Fibroblast of lung (primary cell): ENCODE measurements around the gene APPBP2. TPM values are rescaled to one million over a fixed set of nuclear protein-coding genes. Genes with fewer than 3 reads are reported as not detected.
"Not testable (repeated sequence)": the region's sequence is repeated elsewhere in the genome, so short reads cannot be mapped to it uniquely, and the experiment has no call there.

Source experiments
- DNase-seq, 2 donors: peaks; one replicate each; pipeline versions ENCODE4 v3.0.0 to v3.0.0-alpha.2; 2010; ENCODE audit warnings: low read depth in 2 of 2
- H2AFZ ChIP-seq: 2 replicates; pipeline ENCODE4 v1.5.1; 2012; ENCODE audit warnings: low read length, control low read depth, inconsistent platforms
- H3K27ac ChIP-seq: 2 replicates; pipeline ENCODE4 v1.5.1; 2011; ENCODE audit warnings: low read length, control low read depth; ENCODE audit not compliant: insufficient read depth
- H3K27me3 ChIP-seq: 2 replicates; pipeline ENCODE4 v1.5.1; 2011; ENCODE audit warnings: mild to moderate bottlenecking, low read length; ENCODE audit not compliant: control insufficient read depth, insufficient read depth
- H3K36me3 ChIP-seq: 2 replicates; pipeline ENCODE4 v1.5.1; 2011; ENCODE audit warnings: low read length; ENCODE audit not compliant: control insufficient read depth, insufficient read depth
- H3K4me1 ChIP-seq: 2 replicates; pipeline ENCODE4 v1.5.1; 2011; ENCODE audit warnings: low read length; ENCODE audit not compliant: control insufficient read depth, insufficient read depth; ENCODE audit errors: extremely low read depth
- H3K4me2 ChIP-seq: 2 replicates; pipeline ENCODE4 v1.5.1; 2011; ENCODE audit warnings: low read length, control low read depth; ENCODE audit not compliant: insufficient read depth; ENCODE audit errors: extremely low read depth
- H3K4me3 ChIP-seq, 4 experiments: fragments of 200-600 bp in 1 of 4; sonication (generic) in 1 of 4; replicated peaks in 1 of 4; 2 replicates each; pipeline ENCODE4 v1.5.1; 2011 to 2016; ENCODE audit warnings: low read length in 4 of 4, low read depth in 3 of 4, mild to moderate bottlenecking in 3 of 4, control low read depth in 2 of 4, inconsistent platforms in 1 of 4, mixed read lengths in 1 of 4; ENCODE audit not compliant: insufficient read depth in 1 of 4; ENCODE audit errors: control extremely low read depth in 1 of 4
- H3K79me2 ChIP-seq: 2 replicates; pipeline ENCODE4 v1.5.1; 2012; ENCODE audit warnings: mild to moderate bottlenecking, low read length, inconsistent platforms; ENCODE audit not compliant: control insufficient read depth, insufficient read depth
- H3K9ac ChIP-seq: 2 replicates; pipeline ENCODE4 v1.5.1; 2011; ENCODE audit warnings: mild to moderate bottlenecking, low read length, control low read depth; ENCODE audit not compliant: insufficient read depth
- H3K9me3 ChIP-seq: 2 replicates; pipeline ENCODE4 v1.5.1; 2012; ENCODE audit warnings: low read depth, low read length; ENCODE audit not compliant: control insufficient read depth, insufficient read depth
- H4K20me1 ChIP-seq: 2 replicates; pipeline ENCODE4 v1.5.1; 2011; ENCODE audit warnings: low read length; ENCODE audit not compliant: control insufficient read depth, insufficient read depth; ENCODE audit errors: extremely low read depth
- EZH2 ChIP-seq: IDR thresholded peaks from 2 replicates; pipeline ENCODE4 v1.5.1; 2012; ENCODE audit warnings: low read length, control low read depth, mild to moderate bottlenecking; ENCODE audit errors: missing control alignments
- polyA plus RNA-seq, 2 donors: library from polyadenylated mRNA; depleted of rRNA in 1 of 2; stranded (reverse) in 1 of 2; unstranded in 1 of 2; fragments of >200 nt; gene quantifications; 2 replicates each; pipeline ENCODE4 v1.2.1, GENCODE V29; 2011 to 2012; ENCODE audit warnings: missing spikeins in 1 of 2
- total RNA-seq: library from RNA; depleted of rRNA; stranded (reverse); fragments of >200 nt; gene quantifications from 2 replicates; pipeline ENCODE4 v1.2.1, GENCODE V29; 2014
- TF ChIP-seq, protein P1 (sequence below), 2 donors: IDR thresholded peaks in 1 of 2; conservative IDR thresholded peaks in 1 of 2; 1 replicate in 1 of 2; 2 replicates in 1 of 2; pipeline ENCODE4 v1.5.1; 2011 to 2012; ENCODE audit warnings: low read length in 2 of 2, control low read depth in 1 of 2, inconsistent platforms in 1 of 2, low read depth in 1 of 2, mild to moderate bottlenecking in 1 of 2

Gene APPBP2
- total and polyA plus RNA-seq, 2 donors (not counting 1 experiment from before 2014, with no cell fraction given), result 45.0 to 58.1 TPM

DNA sequence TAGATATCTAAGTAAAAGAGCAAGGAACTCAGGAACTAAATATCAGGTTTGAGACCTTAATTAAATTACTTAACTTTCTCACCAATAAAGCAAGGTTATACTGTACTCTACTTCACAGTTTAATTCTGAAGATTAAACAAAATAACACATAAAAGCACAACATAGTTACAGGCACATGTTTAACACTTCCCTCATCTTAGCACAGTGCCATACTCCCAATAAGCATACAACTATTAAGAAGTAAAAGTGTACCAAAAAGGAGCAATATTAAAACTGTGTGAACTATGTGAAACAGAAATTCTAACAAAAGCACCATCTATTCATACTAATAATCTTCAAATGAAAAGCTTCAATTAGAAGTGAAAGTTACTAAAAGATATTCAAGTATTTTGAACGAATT, 2.2 kb downstream of the APPBP2 start:
- H3K9me3 ChIP-seq, result no peaks in the 10 kb centered on the region
- H3K36me3 ChIP-seq, result no peaks in the 10 kb centered on the region
- no peaks in the 10 kb centered on the region for H4K20me1 ChIP-seq
- TF ChIP-seq, protein P1, sequence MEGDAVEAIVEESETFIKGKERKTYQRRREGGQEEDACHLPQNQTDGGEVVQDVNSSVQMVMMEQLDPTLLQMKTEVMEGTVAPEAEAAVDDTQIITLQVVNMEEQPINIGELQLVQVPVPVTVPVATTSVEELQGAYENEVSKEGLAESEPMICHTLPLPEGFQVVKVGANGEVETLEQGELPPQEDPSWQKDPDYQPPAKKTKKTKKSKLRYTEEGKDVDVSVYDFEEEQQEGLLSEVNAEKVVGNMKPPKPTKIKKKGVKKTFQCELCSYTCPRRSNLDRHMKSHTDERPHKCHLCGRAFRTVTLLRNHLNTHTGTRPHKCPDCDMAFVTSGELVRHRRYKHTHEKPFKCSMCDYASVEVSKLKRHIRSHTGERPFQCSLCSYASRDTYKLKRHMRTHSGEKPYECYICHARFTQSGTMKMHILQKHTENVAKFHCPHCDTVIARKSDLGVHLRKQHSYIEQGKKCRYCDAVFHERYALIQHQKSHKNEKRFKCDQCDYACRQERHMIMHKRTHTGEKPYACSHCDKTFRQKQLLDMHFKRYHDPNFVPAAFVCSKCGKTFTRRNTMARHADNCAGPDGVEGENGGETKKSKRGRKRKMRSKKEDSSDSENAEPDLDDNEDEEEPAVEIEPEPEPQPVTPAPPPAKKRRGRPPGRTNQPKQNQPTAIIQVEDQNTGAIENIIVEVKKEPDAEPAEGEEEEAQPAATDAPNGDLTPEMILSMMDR (conservative IDR thresholded peaks at IDR 0.05 in 1 of 2, IDR thresholded peaks at IDR 0.05 in 1 of 2; ENCODE audit: low read depth in 1 of 2, low read length in 2 of 2), result no peak
- TF ChIP-seq EZH2, result no peak
- H3K4me3 ChIP-seq, result peak overlapping the region; percentile 96 to 100 (median 98)
- H3K79me2 ChIP-seq, result peaks cover 65% of the 10 kb centered on the region
- peak overlapping the region; percentile 89 for H3K4me2 ChIP-seq
- peak overlapping the region; percentile 27 for H3K9ac ChIP-seq
- peak overlapping the region; percentile 25 for H3K27ac ChIP-seq
- peaks cover 2% of the 10 kb centered on the region for H3K4me1 ChIP-seq
- no peak overlapping the region for H2AFZ ChIP-seq
- H3K27me3 ChIP-seq, result no peaks in the 10 kb centered on the region
- DNase-seq, result no peak

DNA sequence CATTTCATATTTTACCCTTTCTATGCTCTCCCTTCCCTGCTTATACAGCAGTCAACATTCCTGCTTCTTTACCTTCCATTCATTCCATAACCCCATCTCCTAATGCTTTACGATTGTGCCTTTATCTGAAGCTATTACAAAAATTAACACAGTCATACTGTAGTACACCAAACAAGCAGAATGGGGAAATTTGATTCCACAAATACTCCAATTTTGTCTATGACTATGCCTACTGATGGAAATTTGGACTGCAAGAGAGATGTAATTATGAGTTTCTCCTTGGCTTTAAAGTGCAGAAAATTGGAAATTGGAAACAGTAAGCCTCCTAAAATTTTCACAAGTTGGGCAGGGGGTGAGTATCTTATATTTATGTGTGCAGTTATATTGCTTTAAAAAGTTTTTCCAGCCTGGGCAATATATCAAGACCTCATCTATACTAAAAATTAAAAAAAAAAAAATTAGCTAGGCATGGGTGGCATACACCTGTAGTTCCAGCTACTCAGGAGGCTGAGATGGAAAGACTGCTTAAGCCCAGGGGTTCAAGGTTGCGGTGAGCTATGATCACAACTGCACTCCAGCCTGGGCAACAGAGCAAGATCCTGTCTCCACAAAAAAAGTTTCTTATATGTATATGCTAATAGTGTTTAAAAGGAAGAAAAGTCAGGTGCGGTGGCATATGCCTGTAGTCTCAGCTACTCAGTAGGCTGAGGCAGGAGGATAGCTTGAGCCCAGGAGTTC, 3.0 kb downstream of the APPBP2 start:
- H3K4me1 ChIP-seq, result peaks cover 2% of the 10 kb centered on the region
- no peak overlapping the region for H2AFZ ChIP-seq
- H3K27ac ChIP-seq, result no peak overlapping the region
- H3K9me3 ChIP-seq, result no peaks in the 10 kb centered on the region
- peak overlapping the region; percentile 54 for H3K4me2 ChIP-seq
- H3K36me3 ChIP-seq, result no peaks in the 10 kb centered on the region
- TF ChIP-seq EZH2, result no peak
- TF ChIP-seq, protein P1 (conservative IDR thresholded peaks at IDR 0.05 in 1 of 2, IDR thresholded peaks at IDR 0.05 in 1 of 2; ENCODE audit: low read depth in 1 of 2, low read length in 2 of 2), result no peak
- no peak overlapping the region for H3K9ac ChIP-seq
- DNase-seq, result no peak
- peaks cover 72% of the 10 kb centered on the region for H3K79me2 ChIP-seq
- no peaks in the 10 kb centered on the region for H3K27me3 ChIP-seq
- no peaks in the 10 kb centered on the region for H4K20me1 ChIP-seq
- peak overlapping the region in 2 of 4 experiments; percentile 98 to 99 for H3K4me3 ChIP-seq

DNA sequence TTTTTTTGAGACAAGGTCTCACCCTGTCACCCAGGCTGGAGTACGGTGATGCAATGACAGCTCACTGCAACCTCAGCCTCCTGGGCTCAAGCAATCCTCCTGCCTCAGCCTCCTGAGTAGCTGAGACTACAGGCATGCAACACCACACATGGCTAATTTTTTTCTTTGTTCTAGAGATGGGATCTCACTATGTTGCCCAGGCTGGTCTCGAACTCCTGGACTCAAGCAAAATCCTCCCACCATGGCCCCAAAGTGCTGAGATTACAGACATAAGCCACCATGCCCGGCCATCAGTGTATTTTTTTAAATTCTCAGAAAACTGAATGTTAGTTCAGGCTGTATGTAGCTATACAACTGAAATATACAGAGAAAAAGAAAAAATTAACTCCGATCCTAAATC, 6.2 kb downstream of the APPBP2 start:
- no peak overlapping the region for H3K27ac ChIP-seq

DNA sequence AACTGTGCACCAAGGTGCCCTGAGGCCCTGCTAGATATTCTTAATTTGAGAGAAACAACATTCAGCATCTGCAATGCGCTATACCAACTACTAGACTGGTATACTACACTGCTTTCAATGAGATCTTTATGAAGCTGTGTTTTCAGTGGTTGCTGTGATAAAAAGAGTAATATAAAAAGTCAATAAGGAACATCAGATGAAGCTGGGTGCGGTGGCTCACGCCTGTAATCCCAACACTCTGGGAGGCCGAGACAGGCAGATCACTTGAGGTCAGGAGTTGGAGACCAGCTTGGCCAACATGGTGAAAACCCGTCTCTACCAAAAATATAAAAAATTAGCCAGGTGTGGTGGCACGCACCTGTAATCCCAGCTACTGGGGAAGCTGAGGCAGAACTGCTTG, 10.4 kb downstream of the APPBP2 start:
- not testable (repeated sequence) for H3K9me3 ChIP-seq, H3K4me2 ChIP-seq, DNase-seq, H3K27ac ChIP-seq, H4K20me1 ChIP-seq, H2AFZ ChIP-seq, H3K4me1 ChIP-seq, H3K4me3 ChIP-seq, H3K9ac ChIP-seq, H3K36me3 ChIP-seq, H3K27me3 ChIP-seq
- H3K79me2 ChIP-seq, result peaks cover 52% of the 10 kb centered on the region

More for the DNA sequence above, 6.2 kb downstream of the APPBP2 start:
- no peak for TF ChIP-seq EZH2
- TF ChIP-seq, protein P1 (conservative IDR thresholded peaks at IDR 0.05 in 1 of 2, IDR thresholded peaks at IDR 0.05 in 1 of 2; ENCODE audit: low read depth in 1 of 2, low read length in 2 of 2), result no peak
- Histone ChIP-seq H3K4me1 (peaks cover 2% of the 10 kb centered on the region), H3K79me2 (peaks cover 76% of the 10 kb centered on the region), H3K4me3 (no peak overlapping the region), H3K9ac (no peak overlapping the region), H3K9me3 (no peaks in the 10 kb centered on the region), H3K36me3 (no peaks in the 10 kb centered on the region), H2AFZ (no peak overlapping the region), H3K27me3 (no peaks in the 10 kb centered on the region), H3K4me2 (no peak overlapping the region), H4K20me1 (no peaks in the 10 kb centered on the region)
- no peak for DNase-seq

DNA sequence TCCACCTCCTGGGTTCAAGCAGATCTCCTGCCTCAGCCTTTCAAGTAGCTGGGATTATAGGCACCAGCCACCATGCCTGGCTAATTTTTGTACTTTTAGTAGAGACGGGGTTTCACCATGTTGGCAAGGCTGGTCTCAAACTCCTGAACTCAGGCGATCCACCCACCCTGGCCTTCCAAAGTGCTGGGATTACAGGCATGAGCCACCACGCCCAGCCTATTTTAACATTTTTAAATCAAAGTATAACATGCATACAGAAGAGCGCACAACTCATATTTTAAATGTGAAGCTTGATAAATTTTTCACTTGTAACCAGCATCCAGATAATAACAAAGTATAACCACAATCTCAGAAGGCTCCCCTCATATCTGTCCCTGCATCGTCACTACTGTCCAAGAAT, 10.8 kb downstream of the APPBP2 start:
- H3K27ac ChIP-seq, H3K4me1 ChIP-seq, H3K9ac ChIP-seq, H3K9me3 ChIP-seq, H3K36me3 ChIP-seq, DNase-seq, H4K20me1 ChIP-seq, H3K4me2 ChIP-seq, H3K4me3 ChIP-seq, H3K27me3 ChIP-seq, H2AFZ ChIP-seq: not testable (repeated sequence)
- H3K79me2 ChIP-seq, result peaks cover 51% of the 10 kb centered on the region
